ENCODE measurements around the gene CCDC40. TPM values are rescaled to one million over a fixed set of nuclear protein-coding genes. Genes with fewer than 3 reads are reported as not detected.

The CCDC40 gene
- total RNA-seq, 2 experiments from 2014 or later, result 2.6 to 2.7 TPM

DNA sequence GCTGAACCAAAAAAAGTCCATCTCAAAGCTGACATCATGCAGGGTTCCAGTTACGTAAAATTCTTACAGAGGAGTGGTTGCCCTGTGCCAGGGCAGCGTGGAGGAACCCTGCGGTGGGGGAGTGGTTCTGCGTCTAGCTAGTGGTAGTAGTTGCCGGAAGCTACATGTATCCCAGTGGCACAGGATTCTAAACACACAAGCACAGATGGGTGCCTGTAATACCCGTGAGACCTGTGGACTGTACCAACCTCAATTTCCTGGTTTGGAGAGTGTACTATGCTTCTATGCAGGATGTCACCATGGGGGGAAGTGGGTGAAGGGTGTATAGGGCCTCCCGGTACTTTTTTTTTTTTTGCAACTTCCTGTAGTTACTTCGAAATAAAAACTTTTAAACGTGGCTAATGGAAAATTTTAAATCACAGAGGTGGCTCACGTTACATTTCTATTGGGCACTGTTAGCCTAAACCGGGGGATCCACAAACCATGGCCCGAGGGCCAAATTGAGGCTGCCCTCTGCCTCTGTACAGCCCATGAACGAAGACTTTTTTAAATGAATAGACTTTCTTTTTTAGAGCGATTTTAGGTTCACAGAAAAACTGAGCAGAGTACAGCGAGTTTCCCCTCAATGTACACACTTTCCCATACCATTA is 39.3 kb upstream of the CCDC40 start:
- POLR2A ChIA-PET, result interaction anchor here (1.0 kb wide), 1 partner anchor 158 kb away, joined by 4 read pairs; the partner anchor contains the start of gene CBX4
- CTCF ChIA-PET, result interaction anchor here (0.6 to 1.1 kb wide), 3 partner anchors 11 to 256 kb away, joined by 3 to 4 read pairs (median 3); no protein-coding TSS in a partner anchor

DNA sequence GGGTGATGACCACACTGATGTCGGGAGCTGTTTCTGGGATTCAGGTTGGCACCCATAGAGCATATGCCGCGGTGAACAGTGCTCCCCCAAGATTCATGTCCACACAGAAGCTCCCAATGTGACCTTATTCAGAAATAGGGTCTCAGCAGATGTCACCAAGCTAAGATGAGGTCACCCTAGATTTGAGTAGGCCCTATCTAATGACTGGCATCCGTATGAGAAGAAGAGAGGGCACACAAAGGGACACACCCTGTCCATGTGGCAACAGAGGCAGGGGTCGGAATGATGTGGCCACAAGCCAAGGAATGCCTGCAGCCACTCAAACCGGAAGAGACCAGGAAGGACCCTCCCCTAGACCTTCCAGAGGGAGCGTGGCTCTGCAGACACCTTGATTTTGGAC is 36.3 kb upstream of the CCDC40 start:
- POLR2A ChIA-PET, result no interaction called here
- CTCF ChIA-PET, result interaction anchor here (0.6 kb wide), 1 partner anchor 254 kb away, joined by 4 read pairs; no protein-coding TSS in a partner anchor

DNA sequence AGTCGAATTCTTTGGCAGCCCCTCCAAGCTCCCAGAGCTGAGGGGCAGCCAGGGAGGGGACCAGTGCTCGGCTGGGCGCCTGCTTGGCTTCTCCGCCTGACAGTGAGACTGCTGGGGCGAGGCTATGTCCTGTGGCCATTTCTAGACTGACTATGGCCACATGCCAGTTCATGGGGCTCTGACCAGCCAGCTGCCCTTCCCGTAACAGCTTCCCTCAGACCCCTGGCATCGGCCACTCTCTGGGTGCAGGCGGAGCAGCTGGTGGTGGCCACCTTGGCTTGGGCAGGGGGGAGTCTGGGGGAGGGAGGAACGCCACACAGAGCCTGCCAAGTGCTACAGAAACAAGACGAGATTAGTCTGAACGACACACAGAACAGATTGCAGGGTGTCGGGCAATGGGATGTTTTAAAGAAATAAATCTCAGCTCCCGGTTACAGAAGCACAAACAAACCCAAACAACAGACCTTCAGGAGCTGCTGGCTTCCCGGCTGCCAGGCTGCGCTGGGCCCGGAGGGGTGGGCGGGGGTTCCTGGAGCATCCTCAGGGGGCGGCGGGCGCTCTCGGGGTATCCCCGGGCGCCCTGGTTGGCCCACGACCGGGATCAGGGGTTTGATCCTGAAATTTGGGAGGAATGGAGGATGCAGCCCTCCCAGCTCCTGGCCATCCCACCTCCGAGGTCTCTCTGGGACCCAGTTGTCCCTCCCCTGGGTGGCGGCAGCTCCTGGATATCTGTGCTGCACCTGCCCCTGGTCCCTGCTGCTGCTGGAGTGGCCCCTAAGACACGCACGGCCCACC is 35.3 kb upstream of the CCDC40 start:
- POLR2A ChIA-PET, result no interaction called here
- CTCF ChIA-PET, result no interaction called here

DNA sequence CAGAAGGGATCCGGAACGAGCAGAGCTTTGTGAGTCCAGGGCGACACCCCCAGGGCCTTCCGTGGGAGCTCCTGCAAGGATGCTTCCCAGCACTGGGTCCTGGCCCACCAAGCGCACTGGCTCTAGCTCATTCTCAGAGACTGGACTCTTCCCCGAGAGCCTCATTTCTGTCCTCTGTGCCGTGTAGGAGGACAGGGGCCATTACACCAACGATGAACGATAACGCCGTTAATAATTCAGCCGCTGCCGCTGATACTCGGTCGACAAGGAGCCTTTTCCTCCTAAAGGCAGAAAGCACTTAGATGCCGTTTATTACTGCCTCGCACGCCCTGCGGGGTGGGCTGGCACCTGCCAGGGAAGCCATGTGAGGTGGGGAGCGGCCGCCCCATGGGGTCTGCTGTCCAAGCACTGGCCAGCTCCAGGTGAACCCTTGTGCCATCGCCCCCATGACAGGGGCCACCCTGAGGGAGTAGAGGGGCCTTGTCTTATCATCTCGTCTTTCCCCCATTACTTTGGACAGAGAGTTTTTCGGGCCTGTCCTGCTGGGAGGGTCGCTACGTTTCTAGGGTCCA is 34.3 kb upstream of the CCDC40 start:
- POLR2A ChIA-PET, result no interaction called here
- CTCF ChIA-PET, result no interaction called here

DNA sequence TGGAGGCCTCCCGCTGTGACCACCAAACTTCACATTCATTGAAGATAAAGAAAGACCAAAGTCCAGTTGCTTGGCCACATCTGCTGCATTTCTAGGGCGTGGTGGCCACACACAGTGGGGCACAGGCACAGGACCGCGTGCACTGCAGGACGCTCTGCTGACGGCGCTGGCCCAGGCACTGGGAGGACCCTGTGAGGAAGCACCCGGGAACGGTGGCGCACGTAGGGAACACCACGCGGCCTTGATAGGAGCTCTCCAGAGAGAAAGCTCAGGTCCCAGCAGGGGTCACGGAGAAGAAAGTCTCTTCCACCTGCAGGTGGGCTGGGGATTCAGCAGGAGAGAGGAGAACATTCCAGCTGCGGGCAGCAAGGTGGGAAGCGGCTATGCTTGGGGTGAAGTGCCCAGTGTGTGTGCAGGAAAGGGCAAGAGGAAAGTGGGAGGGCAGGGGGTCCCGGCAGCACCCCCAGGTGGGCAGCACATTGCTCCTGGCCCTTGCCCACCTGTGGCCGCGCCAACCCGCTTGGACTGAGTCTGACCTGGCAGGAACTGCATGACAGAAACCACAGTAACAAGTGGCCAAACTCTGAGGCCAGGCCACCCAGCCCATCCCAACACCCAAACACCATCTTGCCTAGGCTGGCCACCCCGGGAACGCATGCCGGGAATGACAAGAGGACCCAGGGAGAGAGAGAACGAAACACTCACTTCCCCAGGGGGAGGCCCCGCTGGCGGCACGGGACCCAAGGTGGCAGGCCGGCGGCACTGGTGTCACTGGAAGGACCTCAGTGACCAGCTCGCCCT is 33.6 kb upstream of the CCDC40 start:
- POLR2A ChIA-PET, result interaction anchor here (0.7 kb wide), 1 partner anchor 293 kb away, joined by 3 read pairs; no protein-coding TSS in a partner anchor
- CTCF ChIA-PET, result no interaction called here

DNA sequence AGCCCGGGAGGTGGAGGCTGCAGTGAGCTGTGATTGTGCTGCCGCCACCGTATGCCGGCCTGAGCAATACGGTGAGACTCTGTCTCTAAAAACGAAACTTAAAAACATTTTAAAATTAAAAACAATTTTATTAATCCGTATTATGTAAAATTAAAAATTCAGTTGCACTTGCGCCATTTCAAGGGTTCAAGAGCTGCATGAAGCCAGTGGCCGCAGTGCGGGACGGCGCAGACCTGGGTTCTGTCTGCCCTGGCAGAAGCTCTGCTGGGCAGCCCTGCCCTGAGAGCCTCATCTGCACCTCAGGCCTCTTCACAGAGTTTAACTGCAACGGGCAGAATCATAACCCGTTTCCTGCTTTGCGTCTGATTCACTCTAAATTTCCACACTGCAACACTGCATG is 32.5 kb upstream of the CCDC40 start:
- ChIA-PET CTCF (no interaction called here), POLR2A (no interaction called here)

DNA sequence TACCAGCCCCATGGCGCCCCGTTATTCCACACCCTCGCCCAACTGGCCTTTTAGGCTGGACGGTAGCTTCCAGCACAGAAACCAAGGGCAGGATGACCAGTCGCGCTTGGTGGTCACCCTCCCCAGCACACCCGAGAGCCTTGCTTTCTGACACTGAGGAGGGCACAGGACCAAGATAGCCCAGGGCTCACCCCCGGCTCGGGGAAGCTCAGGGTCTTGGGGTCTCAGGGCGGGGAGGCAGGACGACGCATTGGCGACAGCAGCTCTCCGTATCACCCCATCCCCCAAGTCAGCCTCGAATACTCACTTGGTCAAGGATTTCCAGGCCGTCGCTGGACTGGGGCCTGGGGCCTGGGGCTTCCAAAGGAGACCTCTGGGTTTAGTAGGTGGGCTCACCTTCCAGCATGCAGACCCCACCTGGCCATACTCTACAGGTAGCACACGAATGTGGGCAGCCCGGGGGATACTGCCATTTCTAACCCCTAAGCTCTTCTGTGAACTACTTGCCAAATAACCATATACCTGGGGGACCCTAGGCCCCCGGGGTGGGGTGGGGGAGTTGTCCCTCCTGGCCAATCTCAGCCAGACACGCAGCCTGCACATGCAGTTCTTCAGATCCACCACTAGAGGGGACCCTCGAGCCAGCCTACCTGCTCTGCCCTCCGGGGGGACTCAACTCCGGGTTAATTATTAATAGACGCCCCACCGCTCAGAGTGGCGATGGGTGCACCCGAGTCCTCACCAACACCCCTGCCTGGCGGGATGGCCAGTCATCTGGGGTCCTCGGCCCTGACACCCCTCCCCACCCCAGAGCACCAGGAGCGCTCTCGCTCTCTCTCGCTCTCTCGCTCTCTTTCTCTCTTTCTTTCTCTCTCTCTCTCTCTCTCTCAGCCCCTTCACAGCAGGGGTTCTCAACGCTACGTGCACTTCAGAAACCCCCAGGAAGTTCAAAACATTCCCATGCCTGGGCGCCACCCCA is 30.8 kb upstream of the CCDC40 start:
- POLR2A ChIA-PET, result interaction anchor here (0.6 kb wide), 1 partner anchor 1174 kb away, joined by 3 read pairs; no protein-coding TSS in a partner anchor
- CTCF ChIA-PET, result interaction anchor here (0.6 to 2.4 kb wide), 15 partner anchors 11 to 263 kb away, joined by 3 to 13 read pairs (median 3); no protein-coding TSS in a partner anchor

DNA sequence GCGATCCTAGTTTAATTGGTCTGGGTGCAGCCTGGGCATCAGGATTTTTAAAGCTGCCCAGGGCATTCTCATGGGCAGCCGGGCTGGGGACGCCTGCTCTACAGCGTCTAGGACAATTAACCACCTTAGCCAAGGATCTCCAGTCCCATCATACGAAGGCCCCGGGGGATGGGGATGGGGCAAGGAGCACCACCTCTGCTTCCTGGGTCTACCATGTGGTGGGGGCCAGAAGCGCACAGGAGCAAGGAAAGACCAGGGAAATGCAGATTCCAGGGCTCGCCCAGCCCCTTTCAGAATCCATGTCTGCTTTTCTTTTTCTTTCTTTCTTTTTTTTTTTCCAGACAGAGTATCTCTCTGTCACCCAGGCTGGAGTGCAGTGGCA is 30.1 kb upstream of the CCDC40 start:
- ChIA-PET CTCF (interaction anchor here (0.7 to 2.4 kb wide), 10 partner anchors 11 to 264 kb away, joined by 3 to 13 read pairs (median 3); partner anchors contain the start of genes CBX4 and GAA), POLR2A (no interaction called here)

DNA sequence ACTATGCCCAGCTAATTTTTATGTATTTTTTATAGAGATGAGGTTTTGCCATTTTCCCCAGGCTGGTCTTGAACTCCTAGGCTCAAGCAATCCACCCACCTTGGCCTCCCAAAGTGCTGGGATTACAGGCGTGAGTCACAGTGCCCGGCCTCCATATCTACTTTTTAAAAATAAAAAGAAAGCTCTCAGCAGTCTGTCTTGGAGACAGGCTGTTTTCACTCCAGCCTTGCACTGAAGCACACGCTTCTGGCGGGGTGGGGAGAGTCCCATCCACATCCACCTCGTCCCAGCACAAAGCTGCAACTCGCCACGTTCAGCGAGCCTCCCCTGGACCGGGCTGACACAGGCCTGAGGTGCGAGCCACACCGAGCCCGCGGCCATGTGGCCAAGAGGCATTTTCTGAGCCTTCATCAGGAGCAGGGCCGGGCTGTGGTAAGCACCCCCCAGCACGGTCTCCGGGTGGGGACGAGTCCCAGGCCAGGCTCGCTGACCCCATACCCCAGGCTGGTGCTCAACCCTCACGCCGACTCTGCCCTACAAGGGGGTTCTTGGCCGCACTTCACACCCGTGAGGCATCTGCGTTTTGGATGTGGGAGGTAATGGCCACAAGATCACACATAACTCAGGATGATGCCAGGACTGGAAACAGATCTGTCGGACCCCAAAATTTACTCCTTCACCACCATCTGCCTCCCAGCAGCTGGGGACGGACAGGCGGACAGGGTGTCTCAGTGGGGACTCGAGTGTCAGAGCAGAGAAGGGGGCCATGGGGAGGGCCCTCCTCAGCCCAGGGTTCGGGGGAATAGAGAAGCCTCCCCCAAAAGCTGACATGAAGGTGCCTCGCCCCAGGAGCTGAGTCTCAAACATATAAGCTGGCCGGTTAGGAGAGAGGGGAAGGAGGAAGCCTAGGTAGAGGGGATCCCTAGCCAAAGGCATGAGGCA is 29.4 kb upstream of the CCDC40 start:
- POLR2A ChIA-PET, result no interaction called here
- CTCF ChIA-PET, result interaction anchor here (0.7 to 2.4 kb wide), 11 partner anchors 10 to 168 kb away, joined by 3 to 13 read pairs (median 3); partner anchors contain the start of genes CBX4 and GAA

DNA sequence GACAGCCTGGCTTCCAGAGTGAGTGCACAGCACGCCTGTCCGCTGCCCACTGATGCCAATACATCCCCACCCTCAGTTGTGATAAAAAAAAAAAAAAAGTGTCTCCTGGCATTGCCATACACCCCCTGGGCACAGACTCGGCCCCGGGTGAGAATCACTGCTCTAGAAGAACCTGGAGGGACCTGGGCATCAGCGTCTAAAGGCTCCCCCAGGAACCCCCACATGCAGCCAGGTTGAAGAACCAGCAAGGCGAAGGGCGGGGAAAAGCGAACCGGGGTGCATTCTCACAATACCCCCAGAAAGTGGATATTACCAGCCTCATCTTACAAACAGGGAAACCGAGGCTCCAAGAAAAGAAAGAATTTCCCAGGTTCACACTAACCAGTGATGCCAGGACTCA is 28.5 kb upstream of the CCDC40 start:
- ChIA-PET CTCF (interaction anchor here (0.7 to 2.4 kb wide), 21 partner anchors 9 to 264 kb away, joined by 3 to 7 read pairs (median 3); partner anchors contain the start of gene GAA), POLR2A (no interaction called here)

DNA sequence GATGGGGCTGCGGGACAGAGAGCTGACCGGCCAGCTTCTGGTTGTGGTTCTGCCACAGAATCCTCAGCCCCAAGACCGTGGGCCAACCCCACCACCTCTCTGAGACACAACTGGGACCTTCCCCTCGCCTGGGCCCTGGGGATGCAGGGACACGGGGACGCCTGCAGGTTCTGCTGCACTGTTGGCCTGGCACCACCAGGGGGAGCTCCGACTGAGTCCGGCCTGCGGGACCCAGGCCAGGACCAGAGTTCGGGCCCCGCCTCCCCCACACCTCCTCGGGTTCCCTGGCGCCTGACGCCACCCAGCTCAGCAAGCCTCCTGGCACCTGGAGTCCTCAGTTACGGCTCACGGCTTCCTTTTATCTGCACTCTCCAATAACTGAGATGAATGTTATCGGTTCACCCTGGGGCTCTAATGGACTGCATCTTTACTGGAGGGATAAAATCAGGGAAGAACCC is 28.0 kb upstream of the CCDC40 start:
- ChIA-PET CTCF (interaction anchor here (0.5 to 2.4 kb wide), 25 partner anchors 8 to 336 kb away, joined by 3 to 7 read pairs (median 3); partner anchors contain the start of gene GAA), POLR2A (no interaction called here)

DNA sequence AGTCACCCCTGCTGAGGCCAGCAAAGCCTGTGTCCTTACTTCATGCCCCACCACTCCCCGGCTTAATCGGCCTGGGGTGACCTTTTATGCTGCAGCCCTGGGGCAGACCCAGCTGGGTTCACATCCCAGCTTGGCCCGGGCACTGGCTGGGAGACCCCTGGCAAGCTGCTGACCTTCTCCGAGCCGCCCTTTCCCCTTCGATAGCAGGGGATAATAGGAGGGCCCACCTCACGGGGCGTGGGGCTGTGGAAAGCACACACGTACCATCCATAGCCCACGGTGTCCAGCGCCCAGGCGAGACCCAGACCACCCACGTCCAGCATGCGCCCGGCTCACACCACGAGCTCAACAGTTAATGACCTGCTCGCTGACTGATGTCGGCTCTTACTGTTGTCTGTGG is 27.6 kb upstream of the CCDC40 start:
- CTCF ChIA-PET, result interaction anchor here (0.5 to 2.4 kb wide), 23 partner anchors 8 to 335 kb away, joined by 3 to 7 read pairs (median 3); partner anchors contain the start of gene GAA
- POLR2A ChIA-PET, result no interaction called here

DNA sequence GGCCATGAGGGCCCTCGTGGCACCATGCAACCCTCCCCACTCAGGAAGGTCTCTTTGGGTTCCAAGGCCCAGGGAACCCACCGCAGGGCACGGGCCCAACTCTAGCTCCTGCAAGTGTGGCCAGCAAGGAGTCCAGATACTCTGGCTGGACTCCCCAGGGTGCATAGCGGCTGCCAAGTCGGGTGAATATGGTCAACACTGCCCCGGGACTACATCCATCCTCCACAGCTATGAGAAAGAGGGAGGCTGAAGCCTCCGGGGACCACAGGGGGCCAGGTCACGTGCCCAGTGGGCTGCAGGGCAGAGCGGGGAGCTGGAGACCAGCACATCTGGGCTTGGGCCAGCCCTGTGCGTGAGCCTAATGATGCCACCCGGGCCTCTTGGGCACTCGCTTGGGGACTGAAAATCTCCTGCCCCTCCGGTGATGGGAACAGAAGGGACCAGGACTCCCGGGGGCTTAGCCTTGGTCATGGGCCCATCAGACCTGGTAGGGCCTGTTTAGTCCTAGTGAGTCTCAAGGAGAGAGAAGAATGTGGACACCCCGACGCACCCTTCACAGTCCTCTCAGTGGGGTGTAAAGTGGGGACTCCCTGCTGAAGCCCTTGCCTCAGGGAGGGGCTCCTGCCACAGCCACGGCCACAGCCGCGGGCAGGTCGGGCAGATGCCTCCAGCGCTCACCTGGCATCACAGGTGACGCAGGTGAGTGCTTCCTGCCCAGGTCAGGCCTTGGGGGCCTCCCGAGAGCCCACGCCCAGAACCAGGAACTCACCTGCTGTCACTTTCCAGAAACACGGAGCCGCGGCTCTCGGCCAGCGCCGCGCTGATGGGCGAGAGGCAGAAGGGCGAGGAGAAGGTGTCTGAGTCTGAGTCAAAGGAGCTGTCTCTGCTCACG is 26.8 kb upstream of the CCDC40 start:
- ChIA-PET CTCF (interaction anchor here (1.0 to 2.0 kb wide), 4 partner anchors 17 to 334 kb away, joined by 3 to 7 read pairs (median 4); no protein-coding TSS in a partner anchor), POLR2A (no interaction called here)

DNA sequence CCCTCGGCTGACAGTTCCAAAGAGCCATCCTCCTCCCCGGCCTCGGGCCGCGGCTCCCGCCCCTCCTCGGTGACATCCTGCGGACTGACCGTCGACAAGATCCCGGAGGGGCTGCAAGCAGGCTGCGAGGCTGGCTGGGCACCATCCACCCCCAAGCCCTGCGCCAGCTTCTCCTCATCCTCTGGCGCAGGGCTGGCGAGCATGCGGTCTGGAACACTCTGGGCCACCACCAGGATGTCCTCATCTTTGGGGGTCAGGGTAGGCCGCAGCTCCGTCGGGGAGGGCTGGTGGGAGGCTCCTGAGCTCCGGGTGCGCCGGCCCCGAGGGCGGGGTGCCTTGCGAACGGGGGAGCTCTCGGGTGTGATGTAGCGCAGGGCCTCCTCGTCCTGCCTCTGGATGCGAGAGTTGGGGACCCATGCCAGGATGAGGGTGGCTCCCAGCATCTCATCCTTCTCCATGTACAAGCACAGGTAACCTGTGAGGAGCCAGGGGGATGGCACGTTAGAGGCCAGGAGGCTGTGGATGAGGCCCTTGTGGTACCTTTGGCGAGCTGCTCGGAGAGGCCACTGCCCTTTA is 26.1 kb upstream of the CCDC40 start:
- POLR2A ChIA-PET, result interaction anchor here (0.7 kb wide), 1 partner anchor 280 kb away, joined by 7 read pairs; no protein-coding TSS in a partner anchor
- CTCF ChIA-PET, result no interaction called here

DNA sequence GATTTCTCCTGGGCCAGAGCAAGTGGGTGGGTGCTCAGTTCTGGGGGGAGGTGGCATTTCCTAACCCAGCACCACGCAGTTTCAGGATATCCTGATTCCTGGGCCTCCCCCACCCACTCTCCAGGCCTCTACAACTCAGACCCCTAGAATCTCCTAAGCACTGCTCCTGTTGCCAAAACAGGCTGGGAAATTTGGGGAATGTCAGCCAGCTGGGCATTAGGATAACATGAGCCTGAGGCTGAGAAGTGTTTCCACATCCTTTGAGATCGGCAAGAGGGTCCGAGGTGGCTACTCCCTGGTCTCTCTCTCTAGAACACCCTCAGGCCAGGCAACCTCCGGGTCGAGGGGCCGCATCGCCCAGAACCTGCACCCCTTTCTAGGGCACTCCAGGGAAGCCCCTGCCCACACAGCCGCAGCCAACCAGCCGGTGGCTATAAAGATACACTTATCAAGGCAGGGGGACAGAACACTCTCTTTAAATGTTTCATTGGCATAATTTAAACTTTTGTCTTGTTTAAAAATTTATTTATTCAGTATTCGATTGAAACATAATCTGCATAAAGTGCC is 24.4 kb upstream of the CCDC40 start:
- ChIA-PET POLR2A (no interaction called here), CTCF (no interaction called here)
